ENCODE results near the gene HSF5. TPM values are rescaled to one million over a fixed set of nuclear protein-coding genes. Genes with fewer than 3 reads are reported as not detected.

HSF5 gene
- total RNA-seq, 1 experiment from 2014 or later = not detected

- intact Hi-C loops (cut with micrococcal nuclease) = no loop called here
- Histone ChIP-seq H3K27me3 (ENCODE audit: insufficient read depth, low read length) (no peaks in the 10 kb centered on the region), H3K9me2 (ENCODE audit: insufficient read depth) (no peaks in the 10 kb centered on the region), H3K4me1 (ENCODE audit: control insufficient read depth in 1 of 2, insufficient read depth in 2 of 2, low read length in 2 of 2) (no peaks in the 10 kb centered on the region), H3K36me3 (ENCODE audit: control insufficient read depth in 1 of 2, insufficient read depth in 2 of 2, low read length in 2 of 2) (peaks cover 47 to 49% of the 10 kb centered on the region in 2 experiments; a peak in 3 of 4 replicates), H3K9me3 (ENCODE audit: control insufficient read depth in 1 of 2, insufficient read depth in 1 of 2, low read depth in 1 of 2, low read length in 2 of 2) (no peaks in the 10 kb centered on the region), H3K9ac (ENCODE audit: low read length) (no peak overlapping the region), H3K79me2 (ENCODE audit: insufficient read depth, low read length) (no peaks in the 10 kb centered on the region), H4K20me1 (ENCODE audit: insufficient read depth) (no peaks in the 10 kb centered on the region), H3K4me2 (ENCODE audit: low read length) (no peak overlapping the region), H2AFZ (ENCODE audit: low read depth, low read length, poor library complexity, severe bottlenecking) (no peak overlapping the region), H3K27ac (ENCODE audit: low read depth, low read length) (no peak overlapping the region), H3K4me3 (replicated peaks in 1 of 2; ENCODE audit: low read depth in 1 of 2, low read length in 2 of 2) (no peak overlapping the region)
- no TSS peak for BruUV-seq (replicated peaks)
- CTCF ChIA-PET = no interaction called here
- RAD21 ChIA-PET (ENCODE audit: low non-redundant PET in 1 of 2, low total read pairs in 2 of 2, uncharacterized antibody in 2 of 2, unreplicated experiment in 2 of 2) = no interaction called here
- no peak for TF ChIP-seq CEBPB (IDR thresholded peaks at IDR 0.05; ENCODE audit: low read depth)
- TF ChIP-seq REST (IDR thresholded peaks at IDR 0.05; ENCODE audit: low read depth) = no peak
- no peak for TF ChIP-seq EZH2phosphoT487 (IDR thresholded peaks at IDR 0.05; ENCODE audit: borderline replicate concordance)
- no peak for TF ChIP-seq JUND (IDR thresholded peaks at IDR 0.05)
- TF ChIP-seq SRF (IDR thresholded peaks at IDR 0.05; ENCODE audit: low read depth) = no peak
- TF ChIP-seq ZFX (IDR thresholded peaks at IDR 0.05) = no peak
- no peak for TF ChIP-seq SIN3A (IDR thresholded peaks at IDR 0.05; ENCODE audit: low read depth)
- no peak for TF ChIP-seq MAX (IDR thresholded peaks at IDR 0.05)
- no peak for TF ChIP-seq POLR2A (IDR thresholded peaks at IDR 0.05; ENCODE audit: borderline replicate concordance, extremely low read depth, insufficient read depth, insufficient read length)
- no peak for TF ChIP-seq EGR1 (IDR thresholded peaks at IDR 0.05; ENCODE audit: low read depth)
- TF ChIP-seq POLR2AphosphoS5 (IDR thresholded peaks at IDR 0.05; ENCODE audit: low read depth, low read length) = no peak
- TF ChIP-seq ZNF274 (IDR thresholded peaks at IDR 0.05; ENCODE audit: low read depth, low read length) = no peak
- TF ChIP-seq ELF1 (IDR thresholded peaks at IDR 0.05; ENCODE audit: borderline replicate concordance, low read depth) = no peak
- no peak for TF ChIP-seq ATF3 (IDR thresholded peaks at IDR 0.05)
- no peak for TF ChIP-seq CTCF (IDR thresholded peaks at IDR 0.05 in 2 of 3, conservative IDR thresholded peaks at IDR 0.05 in 1 of 3; ENCODE audit: borderline replicate concordance in 1 of 3, insufficient read depth in 1 of 3, low read depth in 2 of 3, low read length in 2 of 3)
- TF ChIP-seq SP1 (IDR thresholded peaks at IDR 0.05; ENCODE audit: low read depth) = no peak
- POLR2A ChIA-PET = no interaction called here
- DNase-seq (ENCODE audit: low read depth, low spot score) (no peak), ATAC-seq (0 out of 2 replicates have a peak, but pooled peaks have one; percentile 38)
These were observed 4.3 kb upstream of the HSF5 start for GRCh38 chr17:58492238-58493121.
